ENCODE results near the gene FAF2. TPM values are rescaled to one million over a fixed set of nuclear protein-coding genes. Genes with fewer than 3 reads are reported as not detected.
"Not testable (repeated sequence)": the region's sequence is repeated elsewhere in the genome, so short reads cannot be mapped to it uniquely, and the experiment has no call there.

Gene FAF2
- total and polyA plus RNA-seq, 4 donors = 38.0 to 50.9 (median 41.9) TPM

DNA sequence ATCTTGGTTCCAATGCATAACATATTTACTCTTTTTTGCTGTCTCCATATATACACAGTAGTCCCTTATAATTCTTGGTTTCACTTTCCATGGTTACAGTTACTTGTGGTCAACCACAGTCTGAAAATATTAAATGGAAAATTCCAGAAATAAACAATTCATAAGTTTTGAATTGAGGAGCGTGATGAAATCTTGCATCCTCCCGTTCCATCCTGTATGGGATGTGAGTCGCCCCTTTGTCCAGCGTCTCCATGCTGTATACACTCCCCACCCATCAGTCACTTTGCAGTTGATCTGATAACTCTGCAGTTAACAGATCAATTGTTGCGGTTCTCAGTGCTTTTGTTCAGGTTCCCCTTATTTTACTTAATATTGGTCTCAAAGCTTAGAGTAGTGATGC is 11.5 kb upstream of the FAF2 start:
- Histone ChIP-seq H3K9me3 (ENCODE audit: control insufficient read depth, insufficient read depth, low read length) (no peaks in the 10 kb centered on the region), H3K4me3 (ENCODE audit: low read depth, low read length) (no peak overlapping the region), H3K4me1 (ENCODE audit: control insufficient read depth, insufficient read depth, low read length) (no peaks in the 10 kb centered on the region), H3K27me3 (ENCODE audit: control insufficient read depth, insufficient read depth, low read length) (no peaks in the 10 kb centered on the region), H3K36me3 (ENCODE audit: control insufficient read depth, insufficient read depth, low read length) (no peaks in the 10 kb centered on the region), H3K27ac (ENCODE audit: low read depth, low read length) (no peak overlapping the region)
- WGBS (ENCODE audit: insufficient coverage) = no CpG with 5 or more reads among the region's 5 CpGs
- no peak for DNase-seq (ENCODE audit: low read depth in 4 of 6, low spot score in 6 of 6)

DNA sequence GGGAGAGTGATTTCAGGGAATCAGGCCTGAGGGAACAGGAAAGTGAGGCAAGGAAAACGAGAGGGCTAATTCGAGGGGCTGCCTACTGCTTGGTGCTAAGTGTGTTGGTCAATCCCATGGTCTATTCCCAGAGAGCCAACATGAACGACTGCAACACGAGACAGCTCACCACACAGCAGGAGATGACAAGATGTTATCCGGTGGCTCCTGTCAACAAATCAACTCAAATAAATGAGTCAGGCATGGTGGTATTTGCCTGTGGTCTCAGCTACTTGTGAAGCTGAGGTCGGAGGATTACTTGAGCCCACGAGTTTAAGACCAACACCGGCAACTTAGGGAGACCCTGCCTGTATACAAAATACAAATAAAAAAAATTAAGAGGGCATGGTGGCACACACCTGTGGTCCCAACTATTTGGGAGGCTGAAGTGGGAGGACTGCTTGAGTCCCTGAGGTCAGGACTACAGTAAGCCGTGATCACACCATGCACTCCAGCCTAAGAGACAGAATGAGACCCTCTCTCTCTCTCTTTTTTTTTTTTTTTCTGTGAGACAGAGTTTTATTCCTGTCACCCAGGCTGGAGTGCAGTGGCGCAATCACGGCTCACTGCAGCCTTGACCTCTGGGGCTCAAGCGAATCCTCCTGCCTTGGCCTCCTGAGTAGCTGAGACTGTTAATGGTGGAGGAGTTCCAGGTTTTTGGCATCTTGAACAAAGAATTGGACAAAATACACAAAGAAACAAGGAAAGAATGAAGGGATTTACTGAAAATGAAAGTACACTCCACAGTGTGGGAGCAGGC is 9.0 kb upstream of the FAF2 start:
- no peaks in the 10 kb centered on the region for H3K9me3 ChIP-seq (ENCODE audit: control insufficient read depth, insufficient read depth, low read length)
- WGBS (ENCODE audit: insufficient coverage) = 67% methylated on average over 2 of the region's 12 CpGs
- H3K4me1 ChIP-seq (ENCODE audit: control insufficient read depth, insufficient read depth, low read length) = no peaks in the 10 kb centered on the region
- H3K27me3 ChIP-seq (ENCODE audit: control insufficient read depth, insufficient read depth, low read length) = no peaks in the 10 kb centered on the region
- no peaks in the 10 kb centered on the region for H3K36me3 ChIP-seq (ENCODE audit: control insufficient read depth, insufficient read depth, low read length)
- no peak overlapping the region for H3K4me3 ChIP-seq (ENCODE audit: low read depth, low read length)
- H3K27ac ChIP-seq (ENCODE audit: low read depth, low read length) = no peak overlapping the region
- DNase-seq (ENCODE audit: low read depth in 4 of 6, low spot score in 6 of 6) = no peak

DNA sequence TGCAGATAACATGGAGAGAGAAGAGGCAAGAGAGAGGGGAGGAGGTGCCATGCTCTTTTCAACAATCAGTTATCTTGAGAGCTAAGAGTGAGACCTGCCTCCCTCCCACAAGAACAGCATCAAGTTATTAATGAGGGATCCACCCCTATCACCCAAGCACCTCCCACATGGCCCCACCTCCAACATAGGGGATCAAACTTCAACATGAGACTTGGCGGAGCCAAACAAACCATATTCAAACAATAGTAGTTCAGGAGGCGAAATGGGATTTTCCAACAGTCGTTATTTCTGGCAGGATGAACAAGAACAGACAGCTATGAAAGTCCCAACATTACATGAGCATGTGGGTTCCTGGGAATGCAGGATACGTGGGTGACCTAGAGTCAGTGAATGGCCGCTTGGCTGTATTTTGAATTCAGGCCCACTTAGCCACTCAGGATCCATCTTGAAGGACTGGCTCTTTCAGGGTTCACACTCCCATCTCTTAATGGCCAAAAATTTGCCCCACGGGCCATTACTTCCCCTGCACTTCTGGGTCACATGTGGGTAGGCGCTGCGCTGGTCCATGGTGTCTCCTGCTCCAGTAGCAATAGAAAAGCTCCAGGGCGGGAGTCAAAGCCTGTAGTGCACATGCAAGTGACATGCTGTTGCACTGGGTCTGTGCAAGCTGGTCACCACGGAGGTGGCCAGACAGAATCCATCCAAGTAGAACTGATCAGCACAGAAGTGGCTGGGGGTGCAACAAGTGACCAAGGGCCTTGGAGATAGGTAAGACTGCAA is 7.1 kb upstream of the FAF2 start:
- H3K9me3 ChIP-seq (ENCODE audit: control insufficient read depth, insufficient read depth, low read length) = no peaks in the 10 kb centered on the region
- no peaks in the 10 kb centered on the region for H3K36me3 ChIP-seq (ENCODE audit: control insufficient read depth, insufficient read depth, low read length)
- no peaks in the 10 kb centered on the region for H3K4me1 ChIP-seq (ENCODE audit: control insufficient read depth, insufficient read depth, low read length)
- no peak for DNase-seq (ENCODE audit: low read depth in 4 of 6, low spot score in 6 of 6)
- WGBS (ENCODE audit: insufficient coverage) = 83% methylated on average over 9 of the region's 10 CpGs
- H3K27ac ChIP-seq (ENCODE audit: low read depth, low read length) = no peak overlapping the region
- no peaks in the 10 kb centered on the region for H3K27me3 ChIP-seq (ENCODE audit: control insufficient read depth, insufficient read depth, low read length)
- H3K4me3 ChIP-seq (ENCODE audit: low read depth, low read length) = no peak overlapping the region

DNA sequence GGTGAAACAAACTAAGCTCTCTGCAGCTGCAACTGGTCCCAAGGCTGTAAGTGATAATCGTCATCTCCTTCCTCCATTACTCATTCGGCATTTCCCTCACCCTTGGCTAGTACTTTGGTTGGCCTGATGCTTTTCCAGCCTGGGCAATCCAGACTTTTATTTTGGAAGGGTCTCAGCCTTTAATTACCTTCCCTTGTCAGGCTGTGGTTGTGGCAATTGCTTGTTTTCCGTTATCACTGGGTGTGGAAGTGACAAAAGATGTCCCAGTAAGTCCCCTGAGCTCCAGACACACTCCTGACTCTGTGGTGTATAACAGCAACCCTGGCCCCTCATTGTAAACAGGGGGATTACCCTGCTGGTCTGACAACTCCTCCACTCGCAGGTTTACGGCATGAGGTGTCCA is 6.3 kb upstream of the FAF2 start:
- H3K27ac ChIP-seq (ENCODE audit: low read depth, low read length) = no peak overlapping the region
- no peak for DNase-seq (ENCODE audit: low read depth in 4 of 6, low spot score in 6 of 6)
- H3K9me3 ChIP-seq (ENCODE audit: control insufficient read depth, insufficient read depth, low read length) = no peaks in the 10 kb centered on the region
- H3K4me1 ChIP-seq (ENCODE audit: control insufficient read depth, insufficient read depth, low read length) = peaks cover 4% of the 10 kb centered on the region
- H3K36me3 ChIP-seq (ENCODE audit: control insufficient read depth, insufficient read depth, low read length) = no peaks in the 10 kb centered on the region
- H3K4me3 ChIP-seq (ENCODE audit: low read depth, low read length) = no peak overlapping the region
- H3K27me3 ChIP-seq (ENCODE audit: control insufficient read depth, insufficient read depth, low read length) = no peaks in the 10 kb centered on the region
- WGBS (ENCODE audit: insufficient coverage) = 21% methylated on average over 5 of the region's 5 CpGs

DNA sequence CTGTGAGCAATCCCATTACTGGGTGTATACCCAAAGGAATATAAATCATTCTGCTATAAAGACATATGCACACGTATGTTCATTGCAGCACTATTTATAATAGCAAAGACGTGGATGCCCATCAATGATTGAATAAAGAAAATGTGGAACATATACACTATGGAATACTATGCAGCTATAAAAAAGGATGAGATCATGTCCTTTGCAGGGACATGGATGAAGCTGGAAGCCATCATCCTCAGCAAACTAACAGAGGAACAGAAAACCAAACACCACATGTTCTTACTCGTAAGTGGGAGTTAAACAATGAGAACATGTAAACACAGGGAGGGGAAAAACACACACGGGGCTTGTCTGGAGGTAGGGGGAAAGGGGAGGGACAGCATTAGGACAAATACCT is 5.3 kb upstream of the FAF2 start:
- peaks cover 10% of the 10 kb centered on the region for H3K4me1 ChIP-seq (ENCODE audit: control insufficient read depth, insufficient read depth, low read length)
- no CpG with 5 or more reads among the region's 4 CpGs for WGBS (ENCODE audit: insufficient coverage)
- H3K4me3 ChIP-seq (ENCODE audit: low read depth, low read length); H3K36me3 ChIP-seq (ENCODE audit: control insufficient read depth, insufficient read depth, low read length); H3K27me3 ChIP-seq (ENCODE audit: control insufficient read depth, insufficient read depth, low read length); H3K27ac ChIP-seq (ENCODE audit: low read depth, low read length); DNase-seq (ENCODE audit: low read depth in 4 of 6, low spot score in 6 of 6); H3K9me3 ChIP-seq (ENCODE audit: control insufficient read depth, insufficient read depth, low read length): not testable (repeated sequence)

DNA sequence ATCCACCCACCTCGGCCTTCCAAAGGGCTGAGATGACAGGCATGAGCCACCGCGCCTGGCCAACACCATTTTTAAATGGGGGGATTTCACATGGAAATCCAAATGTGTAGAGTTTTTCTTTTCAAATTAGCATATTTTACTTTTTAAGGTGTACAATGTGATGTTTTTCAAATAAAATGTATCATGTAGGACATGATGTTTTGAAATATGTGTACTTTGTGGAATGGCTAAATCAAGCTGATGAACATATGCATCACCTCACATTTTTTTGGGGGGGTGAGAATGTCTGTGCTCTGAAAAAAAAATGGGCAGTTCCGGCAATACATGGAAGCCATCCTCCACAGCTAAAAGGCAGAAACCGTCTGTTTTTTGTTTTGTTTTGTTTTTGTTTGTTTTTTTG is 3.4 kb upstream of the FAF2 start:
- Histone ChIP-seq H3K27ac (ENCODE audit: low read depth, low read length) (no peak overlapping the region), H3K9me3 (ENCODE audit: control insufficient read depth, insufficient read depth, low read length) (no peaks in the 10 kb centered on the region), H3K4me1 (ENCODE audit: control insufficient read depth, insufficient read depth, low read length) (peaks cover 19% of the 10 kb centered on the region), H3K4me3 (ENCODE audit: low read depth, low read length) (no peak overlapping the region), H3K27me3 (ENCODE audit: control insufficient read depth, insufficient read depth, low read length) (no peaks in the 10 kb centered on the region), H3K36me3 (ENCODE audit: control insufficient read depth, insufficient read depth, low read length) (no peaks in the 10 kb centered on the region)
- WGBS (ENCODE audit: insufficient coverage) = no CpG with 5 or more reads among the region's 5 CpGs
- DNase-seq (ENCODE audit: low read depth in 4 of 6, low spot score in 6 of 6) = no peak

DNA sequence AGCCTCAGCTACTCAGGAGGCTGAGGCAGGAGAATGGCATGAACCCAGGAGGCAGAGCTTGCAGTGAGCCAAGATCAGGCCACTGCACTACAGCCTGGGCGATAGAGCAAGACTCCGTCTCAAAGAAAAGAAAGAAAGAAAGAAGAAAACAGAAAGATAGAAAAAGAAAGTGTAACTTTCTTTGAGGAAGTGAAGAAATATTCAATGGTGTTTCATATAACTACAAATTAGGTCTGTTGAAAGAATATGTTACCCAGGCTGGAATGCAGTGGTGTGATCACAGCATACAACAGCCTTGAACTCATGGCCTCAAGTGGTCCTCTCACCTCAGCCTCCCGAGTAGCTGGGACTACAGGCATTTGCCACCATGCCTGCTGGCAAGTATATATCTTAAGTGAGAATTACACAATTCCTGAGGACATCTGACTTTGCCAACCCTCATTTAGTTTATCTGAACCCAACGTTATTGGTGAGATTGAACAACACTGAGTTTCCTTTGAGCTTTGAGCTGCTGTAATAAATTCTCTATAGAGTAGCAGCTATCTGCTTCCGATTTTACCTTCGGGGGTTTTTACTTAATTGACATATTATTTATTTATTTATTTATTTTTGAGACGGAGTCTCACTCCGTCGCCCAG is 2.0 kb upstream of the FAF2 start:
- H3K36me3 ChIP-seq (ENCODE audit: control insufficient read depth, insufficient read depth, low read length) = no peaks in the 10 kb centered on the region
- H3K27me3 ChIP-seq (ENCODE audit: control insufficient read depth, insufficient read depth, low read length) = no peaks in the 10 kb centered on the region
- peaks cover 19% of the 10 kb centered on the region for H3K4me1 ChIP-seq (ENCODE audit: control insufficient read depth, insufficient read depth, low read length)
- WGBS (ENCODE audit: insufficient coverage) = 96% methylated on average over 5 of the region's 9 CpGs
- H3K27ac ChIP-seq (ENCODE audit: low read depth, low read length) = no peak overlapping the region
- no peaks in the 10 kb centered on the region for H3K9me3 ChIP-seq (ENCODE audit: control insufficient read depth, insufficient read depth, low read length)
- H3K4me3 ChIP-seq (ENCODE audit: low read depth, low read length) = no peak overlapping the region
- no peak for DNase-seq (ENCODE audit: low read depth in 4 of 6, low spot score in 6 of 6)

DNA sequence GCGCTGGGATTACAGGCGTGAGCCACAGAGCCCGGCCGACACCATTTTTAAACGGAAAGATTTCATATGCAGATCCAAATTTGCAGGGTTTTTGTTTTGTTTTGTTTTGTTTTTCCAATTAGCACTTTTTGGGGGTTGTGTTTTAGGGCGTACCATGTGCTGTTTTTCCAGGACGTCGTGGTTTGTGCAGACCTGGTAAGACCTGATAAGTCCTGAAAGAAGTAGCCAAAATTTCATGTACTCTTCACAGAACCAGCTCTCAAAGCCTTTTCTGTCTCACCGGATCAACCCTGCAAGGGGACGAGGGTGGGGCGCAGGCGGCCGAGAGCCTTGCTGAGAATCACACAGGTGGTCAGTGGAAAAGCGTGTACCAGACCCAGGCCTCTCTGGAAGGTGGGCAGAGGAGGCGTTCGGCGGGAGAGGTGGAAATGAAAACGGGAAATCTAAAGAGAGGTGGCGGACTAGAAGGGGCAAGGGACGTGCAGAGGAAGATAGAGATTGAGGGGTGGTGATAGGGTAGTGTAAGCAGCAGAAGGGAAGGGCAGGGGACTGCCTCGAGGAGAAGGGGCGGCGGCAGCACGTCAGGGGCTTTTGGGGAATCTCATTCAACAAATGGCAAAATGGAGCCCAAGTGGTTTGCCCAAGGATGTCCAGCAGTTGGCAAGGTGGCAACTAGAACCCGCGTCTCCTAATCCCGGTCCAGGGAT is 1.1 kb upstream of the FAF2 start:
- H3K9me3 ChIP-seq (ENCODE audit: control insufficient read depth, insufficient read depth, low read length) = no peaks in the 10 kb centered on the region
- H3K4me1 ChIP-seq (ENCODE audit: control insufficient read depth, insufficient read depth, low read length) = peaks cover 19% of the 10 kb centered on the region
- peaks cover 2% of the 10 kb centered on the region for H3K36me3 ChIP-seq (ENCODE audit: control insufficient read depth, insufficient read depth, low read length)
- WGBS (ENCODE audit: insufficient coverage) = 12% methylated on average over 26 of the region's 27 CpGs
- DNase-seq (ENCODE audit: low read depth in 4 of 6, low spot score in 6 of 6) = peak in 3 of 6 donors; percentile 5 to 22 (median 13)
- H3K4me3 ChIP-seq (ENCODE audit: low read depth, low read length) = peak overlapping the region; percentile 95
- no peaks in the 10 kb centered on the region for H3K27me3 ChIP-seq (ENCODE audit: control insufficient read depth, insufficient read depth, low read length)
- H3K27ac ChIP-seq (ENCODE audit: low read depth, low read length) = peak overlapping the region; percentile 99

DNA sequence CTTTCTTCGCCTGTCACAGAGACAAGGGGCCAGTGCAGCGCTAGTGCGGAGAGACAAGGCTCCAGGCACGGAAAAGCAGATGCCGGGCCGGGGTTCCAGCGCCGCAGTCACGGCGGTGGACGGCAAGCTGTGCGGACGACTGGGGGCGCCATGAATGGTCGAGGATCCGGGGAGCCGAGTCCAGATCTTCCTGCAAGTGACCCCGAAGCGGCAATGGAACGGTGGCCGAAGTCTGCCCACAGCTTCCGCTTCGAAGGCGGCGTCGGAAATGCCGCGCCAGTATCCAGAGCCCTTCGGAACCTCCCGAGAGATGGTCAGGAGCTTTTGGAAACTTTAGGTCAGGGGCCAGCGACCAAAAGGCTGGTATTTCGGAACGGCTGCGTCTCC is 601 bp upstream of the FAF2 start:
- Histone ChIP-seq H3K27ac (ENCODE audit: low read depth, low read length) (peak overlapping the region; percentile 99), H3K4me3 (ENCODE audit: low read depth, low read length) (peak overlapping the region; percentile 95), H3K36me3 (ENCODE audit: control insufficient read depth, insufficient read depth, low read length) (peaks cover 4% of the 10 kb centered on the region), H3K9me3 (ENCODE audit: control insufficient read depth, insufficient read depth, low read length) (no peaks in the 10 kb centered on the region), H3K27me3 (ENCODE audit: control insufficient read depth, insufficient read depth, low read length) (no peaks in the 10 kb centered on the region), H3K4me1 (ENCODE audit: control insufficient read depth, insufficient read depth, low read length) (peaks cover 19% of the 10 kb centered on the region)
- no peak for DNase-seq (ENCODE audit: low read depth in 4 of 6, low spot score in 6 of 6)
- under 1% methylated on average over 34 of the region's 34 CpGs for WGBS (ENCODE audit: insufficient coverage)

Measured in spinal cord (tissue), 10 donors.